Occipital lobe (tissue), 2 donors: ENCODE results near the gene ELL. TPM values are rescaled to one million over a fixed set of nuclear protein-coding genes. Genes with fewer than 3 reads are reported as not detected.

Experiments
- DNase-seq: peaks from one replicate; lab custom pipeline; 2025; lab: John Stamatoyannopoulos, UW
- total RNA-seq: library from RNA; depleted of rRNA; stranded (reverse); fragments of >200 nt; gene quantifications from one replicate; pipeline ENCODE4 v1.2.3, GENCODE V29; 2014

Gene ELL
- total RNA-seq, 1 donor from 2014 or later = 6.6 TPM

DNA sequence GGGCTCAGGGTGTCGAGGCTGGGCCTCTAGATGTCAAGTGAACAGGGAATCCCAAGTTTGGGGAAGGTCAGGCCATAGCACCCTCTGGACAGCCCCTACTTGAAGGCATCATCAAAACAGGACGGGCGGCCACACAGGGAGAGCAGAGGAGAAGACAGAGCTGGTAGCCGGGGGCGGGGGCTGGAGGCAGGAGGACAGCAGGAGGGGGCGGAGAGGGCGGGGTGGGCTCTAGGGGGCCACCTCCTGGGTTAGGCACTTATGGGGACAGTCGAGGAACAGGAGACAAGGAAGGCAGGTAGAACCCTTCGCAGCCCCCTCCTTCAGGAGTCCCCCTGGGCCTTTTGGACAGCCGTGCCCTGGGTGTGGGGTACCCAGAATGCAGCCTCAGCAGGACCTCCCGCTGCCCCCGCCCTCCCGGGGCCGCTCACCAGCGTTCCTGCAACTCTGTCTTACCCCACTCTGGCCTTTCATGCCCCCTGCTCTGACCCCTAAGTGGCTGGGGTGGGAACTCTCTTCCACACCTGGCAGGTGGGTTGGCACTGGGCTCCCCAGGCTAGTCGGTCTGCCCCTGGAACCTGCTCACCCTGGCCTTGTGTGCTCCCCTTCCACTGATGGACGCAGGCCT lies 96.9 kb downstream of the ELL start:
- no peak for DNase-seq

DNA sequence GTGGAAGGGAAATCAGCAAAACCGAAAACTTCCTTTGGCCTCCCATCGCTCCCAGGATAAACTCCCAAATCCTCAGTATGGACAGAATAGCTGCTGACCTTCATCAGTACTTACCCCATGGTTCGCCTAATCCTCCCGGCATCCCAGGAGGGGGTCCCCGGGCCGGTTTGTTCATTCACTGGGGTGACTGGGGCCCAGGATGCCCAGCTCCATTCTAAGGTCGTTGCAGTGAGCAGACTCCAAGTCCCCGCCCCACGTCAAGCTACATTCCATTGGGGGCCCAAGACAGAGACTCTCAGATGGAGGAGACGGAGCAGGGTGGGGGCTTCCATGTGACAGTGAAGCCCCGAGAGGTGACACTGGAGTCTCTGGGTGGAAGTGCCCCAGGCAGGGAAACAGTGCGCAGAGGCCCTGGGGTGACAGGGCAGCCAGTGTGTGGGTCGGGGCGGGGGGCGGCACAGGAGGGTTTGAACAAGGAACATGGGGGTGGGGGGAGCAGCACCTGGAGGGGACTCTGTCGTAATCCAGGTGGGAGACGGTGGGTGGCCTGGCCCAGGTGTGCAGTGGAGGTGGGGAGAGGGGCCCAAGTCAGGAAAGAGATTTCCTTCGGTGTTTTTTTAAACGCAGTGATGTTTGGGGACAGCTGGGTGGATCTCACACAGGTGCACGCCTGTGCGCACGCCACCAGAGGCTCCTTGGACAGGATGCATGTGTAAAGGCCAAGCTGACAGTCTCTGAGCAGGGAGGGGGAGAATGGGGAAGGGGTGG lies 97.6 kb downstream of the ELL start:
- no peak for DNase-seq

DNA sequence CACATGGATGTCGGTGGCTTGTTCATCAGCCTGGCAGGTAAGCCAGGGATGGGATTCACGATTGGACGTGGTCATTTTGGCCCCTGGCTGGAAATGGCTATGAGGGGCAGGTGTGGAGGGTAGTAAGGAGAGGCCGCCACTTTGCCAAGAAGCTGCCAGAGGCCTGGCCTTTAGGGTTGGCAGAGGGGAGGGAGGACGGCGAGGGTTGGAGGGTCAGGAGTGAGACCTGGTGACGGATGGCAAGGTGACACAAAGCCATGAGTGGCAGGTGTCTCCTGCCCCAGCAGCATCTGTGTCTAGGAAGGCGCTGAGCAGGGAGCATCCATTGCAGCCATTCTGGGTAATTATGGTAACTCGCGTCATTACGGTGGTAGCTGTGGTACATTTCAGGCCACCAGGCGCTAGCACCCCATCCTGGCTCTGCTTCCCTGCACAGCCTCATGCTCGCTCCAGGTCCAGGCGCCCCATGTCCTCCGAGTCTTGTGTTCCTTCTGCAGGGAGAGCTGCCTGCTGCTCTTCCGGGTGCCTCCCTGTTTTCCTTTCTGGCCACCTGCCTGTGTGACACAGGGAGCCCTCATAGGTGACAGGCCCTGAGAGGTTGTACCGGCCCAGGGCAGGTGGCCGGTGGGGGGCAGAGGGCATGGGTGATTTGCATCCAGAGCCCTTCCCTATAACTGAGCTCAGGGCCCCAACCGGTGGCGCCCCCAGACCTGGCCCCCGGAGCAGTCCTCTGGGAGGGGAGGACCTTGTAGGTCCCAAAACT lies 98.4 kb downstream of the ELL start:
- DNase-seq = no peak

DNA sequence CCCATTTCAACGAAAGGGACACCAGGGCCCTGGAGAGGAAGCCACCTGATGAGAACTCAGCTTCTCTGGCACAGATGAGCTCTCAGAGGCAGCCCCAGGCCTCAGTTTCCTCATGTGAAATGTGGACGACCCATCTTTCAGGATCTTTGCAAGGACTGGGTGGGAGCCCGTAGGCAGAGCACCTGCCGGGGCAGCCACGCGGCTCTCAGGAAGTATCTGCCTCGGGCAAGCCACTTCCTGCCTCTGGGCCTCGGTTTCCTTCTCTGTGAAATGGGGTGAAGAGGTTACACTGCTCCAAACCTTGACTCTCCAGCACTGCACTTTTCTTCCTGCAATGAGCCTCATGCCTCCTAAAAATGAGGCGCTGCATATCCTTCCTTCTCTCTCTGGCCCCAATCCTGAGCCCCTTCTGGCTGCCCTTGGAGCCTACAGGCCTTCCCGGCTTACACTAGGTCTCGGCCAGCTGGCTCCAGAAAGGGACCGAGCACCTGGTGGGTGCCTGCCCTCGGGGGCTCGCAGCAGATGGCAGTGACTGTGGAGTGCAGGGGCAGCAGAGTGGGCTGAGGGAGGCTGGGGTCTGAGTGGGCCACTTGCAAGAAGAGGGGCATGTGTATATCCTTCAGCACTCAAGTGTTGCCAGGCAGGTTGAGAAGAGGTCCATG lies 99.2 kb downstream of the ELL start:
- DNase-seq = no peak

DNA sequence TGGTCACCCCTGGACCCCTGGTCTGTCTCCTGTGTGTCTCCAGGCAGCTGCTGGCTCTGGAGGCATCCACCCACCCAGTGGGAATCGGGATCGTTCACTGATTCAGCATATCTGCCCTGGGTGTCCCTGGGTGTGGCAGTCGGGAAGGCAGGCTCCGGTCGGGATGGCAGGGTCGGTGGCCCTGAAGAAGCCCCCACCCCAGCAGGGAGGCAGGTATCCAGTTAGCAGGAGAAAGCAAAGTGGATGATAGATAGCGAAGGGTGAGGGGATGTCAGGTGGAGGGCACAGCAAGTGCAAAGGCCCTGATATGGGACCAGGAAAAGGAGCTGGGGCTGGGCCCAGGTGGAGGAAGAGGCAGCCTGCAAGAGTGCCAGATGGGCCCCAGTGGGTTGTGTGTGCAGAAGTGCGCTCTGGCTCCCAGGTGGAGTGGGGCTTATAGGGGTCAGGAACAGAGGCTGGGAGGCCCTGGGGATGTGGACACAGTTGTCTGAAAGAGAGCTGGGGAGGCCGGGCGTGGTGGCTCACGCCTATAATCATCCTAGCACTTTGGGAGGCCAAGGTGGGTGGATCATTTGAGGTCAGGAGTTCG lies 100.4 kb downstream of the ELL start:
- DNase-seq = no peak

DNA sequence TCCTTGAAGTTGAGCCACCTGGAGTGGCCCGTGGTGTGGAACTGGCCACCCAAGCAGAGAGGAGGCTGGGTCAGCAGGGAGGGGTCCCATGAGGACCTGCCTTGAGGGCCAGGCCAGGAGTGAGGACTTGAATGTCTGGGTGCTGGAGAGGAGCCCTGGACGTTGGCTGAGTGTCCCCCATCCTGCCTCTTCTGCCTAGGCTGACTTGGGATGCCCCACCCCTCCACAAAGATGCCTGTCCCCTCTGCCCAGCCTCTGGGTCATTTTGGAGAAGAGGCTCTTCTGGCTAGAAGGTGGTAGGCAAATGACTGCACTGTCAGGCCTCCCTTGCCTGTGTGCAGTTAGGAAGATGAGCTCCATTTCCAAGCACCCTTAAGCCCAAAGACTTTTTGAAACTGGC lies 100.9 kb downstream of the ELL start:
- no peak for DNase-seq

DNA sequence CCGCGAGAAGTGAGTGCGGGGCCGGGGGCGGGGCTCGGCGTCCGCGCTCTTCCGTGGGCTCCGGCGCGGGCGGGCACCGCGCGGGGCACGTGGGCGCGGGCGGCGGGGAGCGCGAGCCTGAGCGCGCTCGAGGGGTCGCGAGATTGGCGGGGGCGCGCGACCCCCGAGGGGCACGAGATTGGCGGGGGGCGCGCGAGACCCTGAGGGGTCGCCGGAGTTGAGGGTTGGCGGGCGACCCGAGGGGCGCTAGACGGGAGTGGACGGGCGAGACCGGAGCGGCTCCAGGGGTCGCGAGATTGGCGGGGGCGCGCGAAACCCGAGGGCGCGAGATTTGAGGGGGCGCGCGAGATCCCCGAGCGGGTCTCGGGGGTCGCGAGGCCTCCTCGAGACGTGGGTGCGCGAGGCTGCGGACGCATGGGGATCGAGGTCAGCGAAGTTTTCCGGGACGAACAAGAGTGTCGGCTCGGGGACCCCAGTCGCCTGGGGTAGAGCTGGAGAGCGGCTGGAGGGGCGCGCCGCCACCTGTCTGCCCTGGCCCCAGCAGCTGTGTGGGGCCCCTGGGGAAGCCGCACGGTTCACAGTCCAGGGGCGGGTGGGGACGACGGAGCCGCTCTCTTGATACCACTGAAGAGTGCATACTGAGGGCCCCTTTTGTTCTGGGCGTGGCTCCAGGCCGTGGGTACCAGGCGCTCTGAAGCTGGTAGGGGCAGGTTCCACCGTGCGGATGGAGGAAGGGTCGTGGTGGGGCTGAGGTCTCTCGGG lies 102.0 kb downstream of the ELL start:
- DNase-seq = no peak

DNA sequence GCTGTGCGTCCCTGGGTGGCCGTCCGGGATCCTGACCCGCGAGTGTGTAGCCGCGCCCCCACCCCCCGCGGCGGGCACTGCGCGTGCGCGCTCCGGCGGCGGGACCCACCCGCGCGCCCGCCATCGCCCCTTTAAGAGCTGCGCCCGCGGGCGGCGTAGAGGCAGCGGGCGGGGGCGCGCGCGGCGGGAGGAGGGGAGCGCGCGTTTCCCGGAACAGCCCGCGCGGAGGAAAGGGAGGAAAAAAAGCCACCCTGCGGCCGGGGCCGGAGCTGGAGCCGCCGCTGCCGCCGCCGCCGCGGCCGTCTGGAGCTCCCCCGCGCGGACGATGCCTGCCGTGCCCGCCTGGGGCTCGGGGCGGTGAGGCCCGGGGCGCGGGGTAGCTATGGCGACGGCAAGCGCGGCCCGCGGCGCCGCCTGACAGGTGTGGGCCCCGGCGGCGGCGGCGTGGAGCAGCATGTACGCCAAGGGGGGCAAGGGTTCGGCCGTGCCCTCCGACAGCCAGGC lies 102.6 kb downstream of the ELL start, which contains the start of gene SSBP4:
TSS of gene SSBP4 (plus strand) at position 204 of the 504 bp plus-strand sequence. CDS start at position 455, 251 bp downstream.
- no peak for DNase-seq

DNA sequence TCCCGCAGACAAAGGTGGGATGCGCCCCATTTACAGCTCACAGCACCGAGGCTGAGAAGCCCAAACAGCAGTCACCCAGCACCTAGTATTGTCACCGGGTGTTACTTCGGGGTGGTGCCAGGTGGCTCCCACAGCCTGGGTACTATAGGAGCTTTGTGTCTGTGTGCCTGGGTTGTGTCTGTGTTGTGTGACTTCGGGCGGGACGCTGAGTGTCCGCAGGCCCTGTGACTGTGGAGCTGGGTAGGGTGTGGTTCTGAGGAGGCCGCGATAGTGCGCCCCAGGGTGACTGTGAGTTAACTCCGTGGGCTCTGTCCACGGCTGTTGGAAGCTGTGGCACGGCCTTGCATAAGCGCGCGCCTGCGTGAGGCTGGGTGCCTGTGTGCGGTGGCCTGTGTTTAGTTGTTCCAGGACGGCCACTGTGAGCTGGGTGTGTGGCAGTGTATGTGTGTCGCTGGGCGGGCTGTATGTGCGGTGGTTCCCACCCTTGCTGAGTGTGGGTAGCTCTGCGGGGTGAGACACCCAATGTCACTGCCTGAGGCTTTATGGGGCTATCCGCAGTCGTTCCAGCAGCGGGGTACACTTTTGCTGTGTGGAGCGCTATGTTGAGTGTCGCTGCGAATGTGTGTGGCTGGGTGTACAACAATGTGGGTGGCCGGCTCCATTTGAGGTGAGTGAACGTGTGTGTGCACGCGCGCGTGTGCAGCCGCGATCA lies 103.2 kb downstream of the ELL start:
- DNase-seq = peak; percentile 74

DNA sequence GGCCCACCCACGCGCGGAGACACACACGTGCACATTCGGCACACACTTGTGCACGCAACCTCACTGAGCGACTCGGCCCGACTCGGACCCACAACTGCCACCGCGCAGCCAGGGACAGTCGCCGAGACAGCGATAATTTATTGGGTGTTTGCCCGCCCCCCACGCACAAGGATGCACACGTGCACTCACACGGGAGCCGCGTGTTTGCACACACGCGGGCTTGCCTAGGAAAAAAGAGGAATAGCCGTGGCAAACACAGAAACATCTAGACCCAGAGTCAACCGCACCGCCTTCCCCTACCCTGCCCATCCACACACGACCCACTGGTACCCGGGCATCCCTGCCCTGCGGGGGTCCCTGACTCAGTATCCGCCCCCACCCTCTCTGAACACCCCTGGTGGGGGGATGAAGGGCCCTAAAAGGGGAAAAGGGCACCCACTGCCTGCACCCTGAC lies 103.8 kb downstream of the ELL start:
- no peak for DNase-seq

DNA sequence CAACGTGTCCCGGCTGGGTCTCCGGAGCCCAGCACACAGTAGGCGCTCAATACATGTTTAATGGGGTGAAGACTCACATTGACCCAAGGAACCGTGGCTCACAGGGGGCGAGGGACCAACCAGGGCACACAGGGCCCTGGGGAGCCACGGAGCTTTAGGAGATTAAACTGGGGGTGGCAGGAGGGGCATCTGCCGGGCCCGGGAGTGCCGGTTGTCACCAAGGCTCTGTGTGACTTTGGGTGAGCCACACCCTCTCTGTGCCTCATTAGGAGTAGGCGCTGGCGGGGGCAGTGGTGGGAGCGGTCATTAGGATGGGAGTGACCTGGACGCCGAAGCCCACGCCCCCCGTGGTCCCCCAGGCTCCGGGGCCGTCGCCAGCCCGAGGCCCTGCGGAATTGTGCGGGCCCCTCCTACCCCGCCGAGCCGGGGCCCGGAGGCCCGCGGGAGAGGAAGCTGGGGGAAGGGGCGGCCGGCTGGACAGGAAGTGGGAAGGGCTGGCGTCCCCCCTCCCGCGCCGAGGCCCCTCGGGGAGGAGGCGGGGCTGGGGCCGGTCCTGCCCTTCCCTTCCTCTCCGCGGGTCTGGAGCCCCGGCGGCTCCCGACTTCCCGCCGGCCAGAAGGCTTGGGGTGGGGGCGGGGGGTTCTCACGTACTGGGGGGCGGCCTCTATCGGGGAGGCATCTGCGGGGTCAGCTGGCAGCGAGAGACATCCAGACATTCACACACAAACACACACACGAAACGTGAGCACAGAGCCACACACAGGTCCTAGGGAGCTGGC lies 104.4 kb downstream of the ELL start:
- no peak for DNase-seq

DNA sequence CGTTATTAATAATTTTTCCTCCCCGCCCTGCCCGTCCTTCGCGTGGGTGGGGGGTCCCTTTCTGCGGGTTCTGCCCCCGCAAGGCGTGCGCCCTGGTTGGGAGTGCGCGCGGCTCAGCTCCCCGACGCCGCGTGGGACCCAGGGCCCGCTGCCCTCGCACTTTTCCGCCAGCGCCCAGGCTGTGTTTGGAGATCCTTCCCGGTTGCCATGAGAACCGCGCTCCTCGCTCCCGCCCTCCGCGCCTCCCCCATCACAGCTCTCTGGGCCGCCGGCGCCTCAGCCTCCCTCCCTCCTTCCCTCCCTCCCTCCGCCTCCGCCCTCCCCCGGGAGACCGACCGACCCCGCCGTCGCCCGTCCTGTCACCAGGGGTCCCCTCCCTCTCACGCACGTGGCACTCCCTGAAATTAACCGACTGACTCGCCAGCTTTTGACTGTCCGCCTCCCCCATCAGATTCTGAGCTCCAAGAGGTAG lies 105.1 kb downstream of the ELL start:
- peak; percentile 79 for DNase-seq

DNA sequence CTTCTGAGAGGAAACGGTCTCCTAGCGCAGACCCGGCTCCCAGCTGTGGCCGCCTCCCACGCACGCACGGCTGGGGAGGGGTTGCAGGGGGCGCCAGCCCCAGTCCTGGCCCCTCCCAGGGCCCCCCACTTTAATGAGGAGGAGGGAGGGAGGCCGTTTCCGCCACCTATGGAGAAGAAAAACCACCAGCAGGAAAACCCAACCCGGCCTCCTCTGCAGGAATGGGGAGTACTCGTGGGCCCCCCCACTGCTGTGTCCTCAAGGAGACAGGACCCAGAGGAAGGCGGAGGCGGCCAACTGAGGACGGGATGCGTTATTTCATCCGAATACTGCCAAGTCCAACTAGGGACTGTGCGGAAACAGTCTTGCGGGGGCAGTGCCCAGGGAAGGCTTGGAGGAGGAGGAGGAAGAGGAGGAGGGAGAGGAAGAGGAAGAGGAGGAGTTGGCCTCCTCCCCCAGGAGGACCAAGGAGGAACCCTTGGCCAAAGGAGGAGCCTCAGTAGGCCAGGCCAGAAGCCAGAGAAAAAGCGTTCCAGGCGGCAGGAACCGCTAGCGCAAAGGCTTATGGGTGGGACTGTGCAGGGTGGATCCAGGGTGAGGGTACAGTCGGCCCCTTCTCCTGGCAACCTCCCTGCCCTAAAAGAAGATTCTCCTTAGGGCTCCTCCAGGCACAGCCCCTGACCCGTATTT lies 106.5 kb downstream of the ELL start:
- peak; percentile 71 for DNase-seq

DNA sequence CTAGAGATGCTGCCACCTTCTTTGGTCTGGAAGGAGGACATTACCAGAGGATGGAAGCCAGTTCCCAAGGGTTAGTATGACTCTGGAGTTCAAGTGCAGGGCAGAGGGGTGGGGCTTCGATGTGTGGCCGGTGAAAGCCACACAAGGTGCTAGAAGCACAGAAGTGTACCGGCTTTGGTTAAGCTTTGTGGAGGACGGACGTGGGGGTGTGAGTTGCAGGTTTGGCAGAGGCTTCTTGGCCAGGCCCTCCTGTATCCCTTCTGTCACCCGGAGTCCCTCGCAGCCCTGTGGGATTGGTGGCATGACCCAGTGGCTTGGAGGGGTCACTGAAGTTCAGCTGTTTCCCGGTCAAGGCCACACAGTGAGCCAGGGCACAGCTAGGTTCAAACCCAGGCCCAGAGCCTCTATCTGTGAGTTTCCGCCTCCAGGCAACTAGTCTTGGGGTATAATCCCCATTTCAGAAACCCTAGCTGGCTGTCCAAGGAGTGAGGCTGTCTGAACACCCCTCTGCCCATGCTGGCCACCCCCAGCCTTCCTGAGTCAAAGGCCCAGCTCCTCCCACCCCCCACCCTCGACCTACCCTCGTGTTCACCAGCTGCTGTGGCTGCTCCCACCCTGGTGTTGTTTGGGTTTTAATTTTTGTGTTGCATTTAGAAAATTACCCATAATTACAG lies 107.2 kb downstream of the ELL start:
- no peak for DNase-seq

DNA sequence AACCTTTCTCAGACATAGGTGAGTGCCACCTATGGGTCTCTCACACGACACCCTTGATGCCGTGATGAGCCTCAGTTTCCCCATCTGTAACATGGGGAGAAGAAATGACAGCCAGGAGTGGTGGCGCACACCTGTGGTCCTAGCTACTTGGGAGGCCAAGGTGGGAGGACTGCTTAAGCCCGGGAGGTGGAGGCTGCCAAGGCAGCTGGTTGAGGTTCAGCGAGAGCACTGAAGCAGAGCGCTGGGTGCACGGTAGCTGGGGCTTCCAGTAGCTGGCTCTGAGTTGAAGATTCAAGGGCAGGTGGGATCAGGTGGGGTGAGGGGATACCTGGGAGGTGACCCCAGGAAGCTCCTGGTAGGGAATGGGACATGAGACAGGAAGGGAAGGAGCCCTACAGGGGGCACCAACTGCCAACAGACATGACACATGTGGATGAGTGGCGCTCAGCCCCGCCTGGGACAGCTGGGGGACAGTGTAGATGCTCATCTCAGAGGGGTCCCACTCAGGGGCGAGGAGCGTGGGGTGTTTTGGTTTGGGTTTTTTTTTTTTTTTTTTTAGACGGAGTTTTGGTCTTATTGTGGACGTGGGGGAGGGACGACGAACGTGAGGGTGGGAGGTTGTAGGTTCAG lies 109.1 kb downstream of the ELL start:
- no peak for DNase-seq

DNA sequence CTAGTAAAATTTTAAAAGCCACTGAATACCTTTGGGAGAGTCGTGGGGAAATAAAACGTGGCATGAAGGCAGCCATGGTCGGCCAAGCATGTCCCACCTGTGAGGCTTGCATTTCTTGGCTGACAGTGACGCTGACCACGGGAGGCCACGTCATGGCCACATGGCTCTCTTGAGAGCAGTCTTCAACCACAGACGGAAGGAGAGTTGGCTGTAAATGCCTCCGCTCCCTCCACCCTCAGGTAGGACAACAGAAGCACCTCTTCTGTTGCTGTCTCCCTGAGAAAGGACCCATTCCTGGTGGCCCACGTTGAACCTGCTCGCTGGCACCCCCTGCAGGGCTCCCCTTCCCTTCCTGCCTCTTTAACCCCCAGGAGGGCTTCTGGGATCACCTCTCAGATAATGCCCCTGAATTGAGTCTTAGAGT lies 113.8 kb downstream of the ELL start:
- DNase-seq = no peak

DNA sequence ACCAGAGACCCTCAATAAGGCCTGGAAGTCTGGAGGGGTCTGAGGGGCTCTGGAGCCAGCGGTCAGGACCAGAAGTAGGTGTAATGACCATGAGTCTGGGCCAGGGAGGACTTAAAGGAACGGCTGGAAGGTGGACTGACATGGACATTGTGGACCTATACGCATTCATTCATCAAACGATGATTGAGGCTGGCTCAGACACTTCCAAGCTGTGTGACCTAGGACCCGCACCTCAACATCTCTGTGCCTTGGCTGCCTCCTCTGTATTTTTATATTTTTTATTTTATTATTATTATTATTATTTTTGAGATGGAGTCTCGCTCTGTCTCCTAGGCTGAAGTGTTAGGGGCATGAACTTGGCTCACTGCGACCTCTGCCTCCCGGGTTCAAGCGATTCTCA lies 115.1 kb downstream of the ELL start:
- DNase-seq = no peak
